Stomach (tissue), 4 donors: ENCODE results near the gene B9D2.

ENCODE experiments used
- CTCF ChIP-seq, 7 experiments: fragments of 450-650 bp in 4 of 7; fragments of 200-600 bp in 3 of 7; sonication (generic) in 3 of 7; IDR thresholded peaks; one replicate each; pipeline ENCODE4 v1.5.1; 2016 to 2019; ENCODE audit warnings: antibody characterized with exemption in 7 of 7, control low read depth in 2 of 7, mild to moderate bottlenecking in 1 of 7
- EP300 ChIP-seq: sonication (generic); formaldehyde crosslinking; IDR thresholded peaks from one replicate; pipeline ENCODE4 v1.6.1; 2017; ENCODE audit warnings: antibody characterized with exemption
- POLR2A ChIP-seq, 4 donors: fragments of 450-650 bp; IDR thresholded peaks; one replicate each; pipeline ENCODE4 v1.6.1; 2016; ENCODE audit warnings: antibody characterized with exemption in 4 of 4, control low read depth in 2 of 4, mild to moderate bottlenecking in 1 of 4, moderate library complexity in 1 of 4
- POLR2AphosphoS5 ChIP-seq, 3 donors: sonication (generic); formaldehyde crosslinking; IDR thresholded peaks; one replicate each; pipeline ENCODE4 v1.6.1; 2016; ENCODE audit warnings: antibody characterized with exemption in 3 of 3

DNA sequence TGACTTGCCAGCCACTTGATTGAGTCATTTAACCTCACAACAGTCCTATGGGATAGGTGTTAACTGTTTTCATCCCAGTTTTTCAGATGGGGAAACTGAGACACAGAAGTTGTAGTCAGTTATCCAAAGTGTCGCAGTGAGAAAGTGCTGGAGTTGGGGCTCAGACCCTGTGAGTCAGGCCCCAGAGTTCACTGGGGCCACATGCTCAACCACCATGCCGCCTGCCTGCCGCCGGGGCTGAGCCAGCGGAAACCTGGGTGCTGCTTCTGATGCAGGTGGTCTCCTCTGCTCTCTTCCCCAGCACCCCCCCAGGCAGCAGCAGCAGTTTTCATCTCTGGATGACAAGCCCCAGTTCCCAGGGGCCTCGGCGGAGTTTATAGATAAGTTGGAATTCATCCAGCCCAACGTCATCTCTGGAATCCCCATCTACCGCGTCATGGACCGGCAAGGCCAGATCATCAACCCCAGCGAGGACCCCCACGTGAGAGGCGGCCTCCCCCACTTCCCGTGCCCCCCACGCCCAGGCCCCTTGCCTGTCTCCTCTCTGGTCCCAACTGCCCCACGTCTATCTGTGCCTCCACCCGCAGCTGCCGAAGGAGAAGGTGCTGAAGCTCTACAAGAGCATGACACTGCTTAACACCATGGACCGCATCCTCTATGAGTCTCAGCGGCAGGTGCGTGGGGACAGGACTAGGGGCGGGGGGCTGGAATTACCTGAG is 46.5 kb upstream of the B9D2 start:
- no peak for TF ChIP-seq POLR2A (IDR thresholded peaks at IDR 0.05)
- TF ChIP-seq POLR2AphosphoS5 (IDR thresholded peaks at IDR 0.05) = no peak
- no peak for TF ChIP-seq CTCF (IDR thresholded peaks at IDR 0.05)
- no peak for TF ChIP-seq EP300
